T-cell (primary cell): Measurements from ENCODE around the gene MINDY1. TPM values are rescaled to one million over a fixed set of nuclear protein-coding genes. Genes with fewer than 3 reads are reported as not detected.

Source experiments
- ATAC-seq, 4 experiments: fragments of 200-7000 bp in 3 of 4; fragments of 150-1000 bp in 1 of 4; cut with Tn5 transposase; replicated peaks in 1 of 4; 1 replicate in 3 of 4; 2 replicates in 1 of 4; pipeline ENCODE4 v1.10.0; 2021; ENCODE audit warnings: moderate library complexity in 3 of 4, mild to moderate bottlenecking in 2 of 4, moderate number of reproducible peaks in 1 of 4
- CTCF ChIA-PET, 2 donors: fragments of 300-600 bp; sonication (Branson Sonifier 250); formaldehyde crosslinking; loops; one replicate each; lab custom pipeline; 2022; ENCODE audit warnings: antibody characterized with exemption in 2 of 2; lab: Charles Lee
- POLR2A ChIA-PET, 2 donors: fragments of 300-600 bp; sonication (Branson Sonifier 250); formaldehyde crosslinking; loops; one replicate each; lab custom pipeline; 2022; ENCODE audit warnings: antibody characterized with exemption in 2 of 2; lab: Charles Lee
- DNase-seq, 35 experiments: peaks; one replicate each; pipeline versions ENCODE4 v3.0.0 to v3.0.0-alpha.2; 2013 to 2023
- H3K27ac ChIP-seq: one replicate; pipeline ENCODE4 v1.5.1; 2013; ENCODE audit warnings: low read length
- H3K27me3 ChIP-seq, 2 experiments: replicated peaks in 1 of 2; 1 replicate in 1 of 2; 2 replicates in 1 of 2; pipeline versions ENCODE4 v1.6.1 to v1.7.0; 2013; ENCODE audit warnings: low read length in 1 of 2, mixed read lengths in 1 of 2; ENCODE audit not compliant: control insufficient read depth in 2 of 2, insufficient read depth in 2 of 2; ENCODE audit errors: extremely low read depth in 1 of 2
- H3K36me3 ChIP-seq, 2 donors: 1 replicate in 1 of 2; 2 replicates in 1 of 2; pipeline versions ENCODE4 v1.6.1 to v1.7.0; 2013; ENCODE audit warnings: low read length in 1 of 2; ENCODE audit not compliant: control insufficient read depth in 2 of 2, insufficient read depth in 1 of 2; ENCODE audit errors: extremely low read depth in 1 of 2
- H3K4me1 ChIP-seq, 2 experiments: 1 replicate in 1 of 2; 2 replicates in 1 of 2; pipeline versions ENCODE4 v1.6.1 to v1.7.0; 2013; ENCODE audit warnings: low read length in 2 of 2, mixed read lengths in 1 of 2; ENCODE audit not compliant: insufficient read depth in 2 of 2, control insufficient read depth in 1 of 2; ENCODE audit errors: extremely low read depth in 1 of 2
- H3K4me3 ChIP-seq, 2 donors: 1 replicate in 1 of 2; 2 replicates in 1 of 2; pipeline versions ENCODE4 v1.5.1 to v1.7.0; 2013; ENCODE audit warnings: mild to moderate bottlenecking in 2 of 2, low read length in 1 of 2, moderate library complexity in 1 of 2; ENCODE audit not compliant: control insufficient read depth in 1 of 2; ENCODE audit errors: extremely low read depth in 1 of 2
- H3K9me3 ChIP-seq: 2 replicates; pipeline ENCODE4 v1.7.0; 2013
- H3K27ac Mint-ChIP-seq, 2 donors: one replicate each; pipeline ENCODE4 v1.8.0; 2020 to 2021; ENCODE audit warnings: mild to moderate bottlenecking in 2 of 2, mixed read lengths in 2 of 2
- H3K27me3 Mint-ChIP-seq, 2 donors: one replicate each; pipeline ENCODE4 v1.8.0; 2021 to 2022; ENCODE audit warnings: mixed read lengths in 2 of 2
- H3K36me3 Mint-ChIP-seq: one replicate; pipeline ENCODE4 v1.8.0; 2021; ENCODE audit warnings: mixed read lengths
- H3K4me1 Mint-ChIP-seq, 3 donors: one replicate each; pipeline ENCODE4 v1.8.0; 2020 to 2022; ENCODE audit warnings: mixed read lengths in 3 of 3, mild to moderate bottlenecking in 1 of 3
- H3K4me3 Mint-ChIP-seq, 3 donors: one replicate each; pipeline ENCODE4 v1.8.0; 2020 to 2022; ENCODE audit warnings: mild to moderate bottlenecking in 3 of 3, mixed read lengths in 3 of 3, moderate library complexity in 3 of 3
- H3K9me3 Mint-ChIP-seq, 3 donors: one replicate each; pipeline ENCODE4 v1.8.0; 2020 to 2022; ENCODE audit warnings: mixed read lengths in 3 of 3
- WGBS: methylation state at CpG from one replicate; pipeline ENCODE4 v1.1.5; 2013; ENCODE audit warnings: missing lambda C conversion rate; ENCODE audit not compliant: insufficient coverage; 5-methylcytosine and 5-hydroxymethylcytosine counted together
- total RNA-seq, 35 experiments: library from RNA in 6 of 35; stranded (reverse) in 6 of 35; fragments of 120-200 nt in 1 of 35; gene quantifications; one replicate each; pipeline versions ENCODE4 v1.2.1 to v1.2.4 and lab custom pipeline; 2013 to 2026

The MINDY1 gene
- total RNA-seq, 5 donors from 2014 or later (not counting 1 experiment from before 2014, with no cell fraction given) = 15.3 to 26.8 (median 19.0) TPM

- no peaks in the 10 kb centered on the region for H3K9me3 ChIP-seq
- DNase-seq (no peak), ATAC-seq (no peak)
- H3K27me3 ChIP-seq = no peaks in the 10 kb centered on the region
- POLR2A ChIA-PET = no interaction called here
- H3K36me3 ChIP-seq = peaks cover 0 to 10% of the 10 kb centered on the region in 2 donors
- peaks cover 8% of the 10 kb centered on the region for H3K36me3 Mint-ChIP-seq
- H3K27me3 Mint-ChIP-seq = no peaks in the 10 kb centered on the region
- 100% methylated on average over 1 of the region's 3 CpGs for WGBS
- H3K4me1 ChIP-seq = peaks cover 32 to 58% of the 10 kb centered on the region in 2 experiments
- no peak overlapping the region for H3K4me3 ChIP-seq
- CTCF ChIA-PET = no interaction called here
- no peaks in the 10 kb centered on the region for H3K9me3 Mint-ChIP-seq
- peak overlapping the region; percentile 21 to 96 (median 24) for H3K4me3 Mint-ChIP-seq
- peaks cover 66 to 75% (median 72%) of the 10 kb centered on the region in 3 donors for H3K4me1 Mint-ChIP-seq
- H3K27ac ChIP-seq = no peak overlapping the region
- H3K27ac Mint-ChIP-seq = no peak overlapping the region
Measured at GRCh38 chr1:151010346-151010726, 3.6 kb upstream of the MINDY1 start.

GRCh38 chr1:151009674-151010345 is 3.1 kb upstream of the MINDY1 start:
- ChIA-PET CTCF (interaction anchor here in 1 of 2 donors (0.6 kb wide), 1 partner anchor 330 kb away, joined by 4 read pairs; no protein-coding TSS in a partner anchor), POLR2A (no interaction called here)
- H3K27ac Mint-ChIP-seq = peak overlapping the region; percentile 96 to 99

GRCh38 chr1:151009206-151009587 is 2.5 kb upstream of the MINDY1 start:
- Histone ChIP-seq H3K9me3 (no peaks in the 10 kb centered on the region), H3K36me3 (peaks cover 0 to 10% of the 10 kb centered on the region in 2 donors), H3K27me3 (no peaks in the 10 kb centered on the region), H3K27ac (peak overlapping the region; percentile 97), H3K4me3 (peak overlapping the region; percentile 80 to 82), H3K4me1 (peaks cover 36 to 67% of the 10 kb centered on the region in 2 experiments)
- DNase-seq = no peak
- H3K27me3 Mint-ChIP-seq = no peaks in the 10 kb centered on the region
- no peak for ATAC-seq
- WGBS = 69% methylated on average over 2 of the region's 3 CpGs
- POLR2A ChIA-PET = no interaction called here
- H3K4me3 Mint-ChIP-seq = peak overlapping the region; percentile 96 to 98 (median 98)
- peak overlapping the region; percentile 96 to 99 for H3K27ac Mint-ChIP-seq
- CTCF ChIA-PET = interaction anchor here in 1 of 2 donors (0.6 kb wide), 1 partner anchor 330 kb away, joined by 4 read pairs; no protein-coding TSS in a partner anchor
- no peaks in the 10 kb centered on the region for H3K9me3 Mint-ChIP-seq
- H3K36me3 Mint-ChIP-seq = peaks cover 8% of the 10 kb centered on the region
- H3K4me1 Mint-ChIP-seq = peaks cover 72 to 82% (median 79%) of the 10 kb centered on the region in 3 donors

More at GRCh38 chr1:151009674-151010345, 3.1 kb upstream of the MINDY1 start:
- no peaks in the 10 kb centered on the region for H3K9me3 Mint-ChIP-seq
- WGBS = 80% methylated on average over 1 of the region's 8 CpGs
- H3K9me3 ChIP-seq = no peaks in the 10 kb centered on the region
- DNase-seq (no peak), ATAC-seq (no peak)
- no peaks in the 10 kb centered on the region for H3K27me3 Mint-ChIP-seq
- H3K27me3 ChIP-seq = no peaks in the 10 kb centered on the region
- H3K27ac ChIP-seq = peak overlapping the region; percentile 40
- peaks cover 34 to 63% of the 10 kb centered on the region in 2 experiments for H3K4me1 ChIP-seq
- peak overlapping the region in 1 of 2 donors; percentile 82 for H3K4me3 ChIP-seq
- peak overlapping the region; percentile 96 to 98 (median 98) for H3K4me3 Mint-ChIP-seq
- peaks cover 70 to 78% (median 74%) of the 10 kb centered on the region in 3 donors for H3K4me1 Mint-ChIP-seq
- H3K36me3 ChIP-seq = peaks cover 0 to 10% of the 10 kb centered on the region in 2 donors
- peaks cover 8% of the 10 kb centered on the region for H3K36me3 Mint-ChIP-seq

- Histone ChIP-seq H3K36me3 (peaks cover 0 to 8% of the 10 kb centered on the region in 2 donors), H3K4me3 (peak within 1 kb of the TSS; percentile 80 to 82), H3K4me1 (peaks cover 36 to 72% of the 10 kb centered on the region in 2 experiments), H3K9me3 (no peaks in the 10 kb centered on the region), H3K27me3 (no peaks in the 10 kb centered on the region), H3K27ac (peak within 1 kb of the TSS; percentile 97)
- ATAC-seq = peak; percentile 88 to 93 (median 92)
- H3K4me1 Mint-ChIP-seq = peaks cover 77 to 86% (median 83%) of the 10 kb centered on the region in 3 donors
- no peaks in the 10 kb centered on the region for H3K27me3 Mint-ChIP-seq
- no peaks in the 10 kb centered on the region for H3K9me3 Mint-ChIP-seq
- WGBS = under 1% methylated on average over 58 of the region's 69 CpGs
- peak; percentile 86 to 99 (median 95) for DNase-seq
- peaks cover 8% of the 10 kb centered on the region for H3K36me3 Mint-ChIP-seq
- H3K27ac Mint-ChIP-seq = peak within 1 kb of the TSS; percentile 96 to 99
- H3K4me3 Mint-ChIP-seq = peak within 1 kb of the TSS; percentile 96 to 98 (median 98)
- POLR2A ChIA-PET = interaction anchor here in 1 of 2 donors (0.5 kb wide), 1 partner anchor 49 kb away, joined by 6 read pairs; no protein-coding TSS in a partner anchor
- CTCF ChIA-PET = interaction anchor here in 1 of 2 donors (0.6 kb wide), 1 partner anchor 331 kb away, joined by 4 read pairs; no protein-coding TSS in a partner anchor
Measured at GRCh38 chr1:151008244-151009205, 1.8 kb upstream of the MINDY1 start, which contains the start of gene PRUNE1. PRUNE1 (plus strand) TSS chr1:151008449; CDS start chr1:151008633, 184 bp downstream.

GRCh38 chr1:151007853-151008243 is 1.1 kb upstream of the MINDY1 start:
- H3K27ac ChIP-seq = peak overlapping the region; percentile 97
- ChIA-PET CTCF (interaction anchor here in 1 of 2 donors (3.4 kb wide), 1 partner anchor 12 kb away, joined by 30 read pairs; no protein-coding TSS in a partner anchor), POLR2A (no interaction called here)
- Mint-ChIP-seq H3K4me3 (peak overlapping the region; percentile 96 to 98 (median 98)), H3K27me3 (no peaks in the 10 kb centered on the region), H3K27ac (peak overlapping the region; percentile 96 to 99), H3K36me3 (peaks cover 9% of the 10 kb centered on the region), H3K4me1 (peaks cover 75 to 85% (median 82%) of the 10 kb centered on the region in 3 donors), H3K9me3 (no peaks in the 10 kb centered on the region)
- peaks cover 0 to 2% of the 10 kb centered on the region in 2 donors for H3K36me3 ChIP-seq
- H3K27me3 ChIP-seq = no peaks in the 10 kb centered on the region
- H3K4me3 ChIP-seq = peak overlapping the region; percentile 80 to 82
- 25% methylated on average over 2 of the region's 4 CpGs for WGBS
- ATAC-seq (peak in 1 of 4 experiments; percentile 7), DNase-seq (no peak)
- no peaks in the 10 kb centered on the region for H3K9me3 ChIP-seq
- H3K4me1 ChIP-seq = peaks cover 38 to 79% of the 10 kb centered on the region in 2 experiments
